HepG2 (cell line): ENCODE measurements around the gene SSBP4. TPM values are rescaled to one million over a fixed set of nuclear protein-coding genes. Genes with fewer than 3 reads are reported as not detected.

Experiments used
- ATAC-seq: fragments of 200-7000 bp; cut with Tn5 transposase; 3 replicates; pipeline ENCODE4 v1.9.1; 2020; ENCODE audit warnings: mild to moderate bottlenecking, moderate library complexity
- BruUV-seq: library from RNA; stranded (reverse); fragments of 400-500 nt; replicated peaks from 2 replicates; lab custom pipeline; 2021; lab: Mats Ljungman, UMichigan
- CTCF ChIA-PET: fragments of 300-600 bp; formaldehyde crosslinking; extraction: SDS; loops from one replicate; lab custom pipeline; 2021; ENCODE audit warnings: low total read pairs, inconsistent platforms, low intra/inter-chr PET ratio; lab: Yijun Ruan, JAX
- POLR2A ChIA-PET: fragments of 350-600 bp; sonication (Branson Sonifier 250); formaldehyde crosslinking; loops from one replicate; lab custom pipeline; 2020; ENCODE audit warnings: antibody characterized with exemption, inconsistent platforms; lab: Yijun Ruan, JAX
- DNase-seq: peaks from one replicate; pipeline ENCODE4 v3.0.0-alpha.2; 2015; ENCODE audit warnings: low spot score
- FAIRE-seq: peaks from 3 replicates; lab custom pipeline; 2011; peaks lifted over from hg19 to GRCh38; lab: Jason Lieb, UNC
- H2AFZ ChIP-seq: one replicate; pipeline ENCODE4 v1.6.1; 2011; ENCODE audit warnings: low read length, inconsistent platforms
- H3K27ac ChIP-seq: fragments of 300-600 bp; 3 replicates; pipeline ENCODE4 v1.8.0; 2011; ENCODE audit warnings: mixed run types, mild to moderate bottlenecking, mixed read lengths, low read length, inconsistent platforms; ENCODE audit not compliant: insufficient read depth; ENCODE audit errors: extremely low read length
- H3K27me3 ChIP-seq, 2 experiments: fragments of 200-600 bp in 1 of 2; 2 replicates in 1 of 2; 3 replicates in 1 of 2; pipeline versions ENCODE4 v1.6.0 to v1.8.0; 2011; ENCODE audit warnings: low read length in 2 of 2, mild to moderate bottlenecking in 2 of 2, moderate library complexity in 2 of 2, inconsistent platforms in 1 of 2; ENCODE audit not compliant: insufficient read depth in 2 of 2, control insufficient read depth in 1 of 2
- H3K36me3 ChIP-seq, 2 experiments: fragments of 200-600 bp in 1 of 2; replicated peaks in 1 of 2; 2 replicates in 1 of 2; 3 replicates in 1 of 2; pipeline versions ENCODE4 v1.5.1 to v1.8.0; 2011; ENCODE audit warnings: low read length in 2 of 2, inconsistent platforms in 1 of 2; ENCODE audit not compliant: insufficient read depth in 2 of 2, control insufficient read depth in 1 of 2
- H3K4me1 ChIP-seq: 2 replicates; pipeline ENCODE4 v1.5.1; 2012; ENCODE audit warnings: low read length, inconsistent platforms; ENCODE audit not compliant: insufficient read depth
- H3K4me2 ChIP-seq: 2 replicates; pipeline ENCODE4 v1.6.0; 2011; ENCODE audit warnings: low read depth, low read length, inconsistent platforms
- H3K4me3 ChIP-seq, 3 experiments: fragments of 200-600 bp in 1 of 3; sonication (generic), shearing (Covaris generic) in 1 of 3; replicated peaks in 1 of 3; 2 replicates each; pipeline ENCODE4 v1.5.1; 2011 to 2016; ENCODE audit warnings: low read length in 3 of 3, inconsistent platforms in 2 of 3, low read depth in 2 of 3, mild to moderate bottlenecking in 2 of 3, control low read depth in 1 of 3, mixed read lengths in 1 of 3; ENCODE audit not compliant: insufficient read depth in 1 of 3
- H3K79me2 ChIP-seq: one replicate; pipeline ENCODE4 v1.6.1; 2011; ENCODE audit warnings: low read length, inconsistent platforms; ENCODE audit not compliant: insufficient read depth
- H3K9ac ChIP-seq: 2 replicates; pipeline ENCODE4 v1.6.0; 2011; ENCODE audit warnings: mild to moderate bottlenecking, low read depth, low read length, inconsistent platforms; ENCODE audit not compliant: insufficient read depth
- H3K9me3 ChIP-seq: 2 replicates; pipeline ENCODE4 v1.5.1; 2012; ENCODE audit warnings: mild to moderate bottlenecking, low read length
- H4K20me1 ChIP-seq: 2 replicates; pipeline ENCODE4 v1.6.0; 2011; ENCODE audit warnings: inconsistent platforms, mild to moderate bottlenecking, low read length, moderate library complexity; ENCODE audit not compliant: insufficient read depth
- CENPT ChIP-seq: sonication (generic); formaldehyde crosslinking; IDR thresholded peaks from 2 replicates; pipeline ENCODE4 v1.8.0; 2022; ENCODE audit warnings: low read depth, mild to moderate bottlenecking, moderate library complexity, missing genetic modification reagents
- KLF15 ChIP-seq: sonication (generic); formaldehyde crosslinking; IDR thresholded peaks from 2 replicates; pipeline ENCODE4 v1.8.1; 2023; ENCODE audit warnings: borderline replicate concordance, mild to moderate bottlenecking, inconsistent platforms, missing genetic modification reagents, mixed read lengths
- MXD4 ChIP-seq: IDR thresholded peaks from 2 replicates; pipeline ENCODE4 v1.6.1; 2016; ENCODE audit warnings: mild to moderate bottlenecking, missing biosample characterization, missing genetic modification reagents
- NR3C1 ChIP-seq: sonication (generic); formaldehyde crosslinking; IDR thresholded peaks from 2 replicates; pipeline ENCODE4 v1.4.0; 2020; ENCODE audit warnings: missing genetic modification reagents
- ONECUT2 ChIP-seq: sonication (generic); formaldehyde crosslinking; IDR thresholded peaks from 2 replicates; pipeline ENCODE4 v1.4.0; 2020; ENCODE audit warnings: missing genetic modification reagents
- TMF1 ChIP-seq: sonication (generic); formaldehyde crosslinking; IDR thresholded peaks from 2 replicates; pipeline ENCODE4 v1.8.1; 2022; ENCODE audit warnings: low read depth, missing genetic modification reagents
- TOE1 ChIP-seq: sonication (generic); formaldehyde crosslinking; IDR thresholded peaks from 2 replicates; pipeline ENCODE4 v1.4.0; 2020; ENCODE audit warnings: mild to moderate bottlenecking, missing genetic modification reagents
- ZNF224 ChIP-seq: sonication (generic); formaldehyde crosslinking; IDR thresholded peaks from 2 replicates; pipeline ENCODE4 v1.5.0; 2020; ENCODE audit warnings: mild to moderate bottlenecking, missing genetic modification reagents
- ZNF292 ChIP-seq: sonication (generic); formaldehyde crosslinking; IDR thresholded peaks from 2 replicates; pipeline ENCODE4 v1.8.1; 2022; ENCODE audit warnings: mild to moderate bottlenecking, low read depth, missing genetic modification reagents, borderline replicate concordance
- ZNF570 ChIP-seq: sonication (generic); formaldehyde crosslinking; IDR thresholded peaks from 2 replicates; pipeline ENCODE4 v1.4.0; 2020; ENCODE audit warnings: mild to moderate bottlenecking, missing genetic modification reagents, borderline replicate concordance
- ZNF629 ChIP-seq: sonication (generic); formaldehyde crosslinking; conservative IDR thresholded peaks from 2 replicates; pipeline ENCODE4 v1.5.0; 2020; ENCODE audit warnings: missing genetic modification reagents
- WGBS: methylation state at CpG from one replicate; pipeline ENCODE4 v1.1.6; 2017; ENCODE audit warnings: low lambda C conversion rate; 5-methylcytosine and 5-hydroxymethylcytosine counted together
- in situ Hi-C: cut with HindIII; loops from 2 replicates; pipeline ENCODE4 v1.10.0; 2017; ENCODE audit warnings: low pct_unique_long_range_greater_than_20kb; ENCODE audit not compliant: extremely low pct_ligation_motif_present
- intact Hi-C: fragments of 100-400 bp; cut with micrococcal nuclease; formaldehyde crosslinking; loops from one replicate; pipeline ENCODE4 v1.10.0; 2022; ENCODE audit not compliant: unreplicated experiment
- polyA plus RNA-seq, 8 experiments: library from polyadenylated mRNA; depleted of rRNA in 3 of 8; stranded (reverse) in 7 of 8; unstranded in 1 of 8; fragments of >200 nt; fragmentation: Illumina TruSeq in 4 of 8; extraction: Trizol in 4 of 8; gene quantifications; 2 replicates each; pipeline versions ENCODE4 v1.2.1 to v1.2.3, GENCODE V29; 2011 to 2016; ENCODE audit warnings: low read depth in 4 of 8, missing spikeins in 1 of 8, mixed read lengths in 1 of 8; ENCODE audit not compliant: insufficient read depth in 1 of 8
- total RNA-seq, 5 experiments: library from RNA; depleted of rRNA; stranded (reverse); fragments of >200 nt; fragmentation: Illumina TruSeq; extraction: Trizol; gene quantifications; 2 replicates each; pipeline ENCODE4 v1.2.3, GENCODE V29; 2016; ENCODE audit warnings: low read depth in 1 of 5
- TF ChIP-seq, protein P1 (sequence below): sonication (generic); formaldehyde crosslinking; IDR thresholded peaks from 2 replicates; pipeline ENCODE4 v1.4.0; 2020; ENCODE audit warnings: missing genetic modification reagents
- TF ChIP-seq, protein P2 (sequence below): sonication (generic); formaldehyde crosslinking; IDR thresholded peaks from 2 replicates; pipeline ENCODE4 v1.8.1; 2023; ENCODE audit warnings: missing genetic modification reagents, inconsistent platforms, borderline replicate concordance
- TF ChIP-seq, protein P3 (sequence below): sonication (generic); formaldehyde crosslinking; IDR thresholded peaks from 2 replicates; pipeline ENCODE4 v1.8.0; 2022; ENCODE audit warnings: mild to moderate bottlenecking, missing genetic modification reagents, borderline replicate concordance
- TF ChIP-seq, protein P4 (sequence below): sonication (generic); formaldehyde crosslinking; IDR thresholded peaks from 2 replicates; pipeline ENCODE4 v1.8.1; 2023; ENCODE audit warnings: missing genetic modification reagents, mild to moderate bottlenecking, borderline replicate concordance
- TF ChIP-seq, protein P5 (sequence below): sonication (generic); formaldehyde crosslinking; IDR thresholded peaks from 2 replicates; pipeline ENCODE4 v1.9.0; 2021; ENCODE audit warnings: missing genetic modification reagents, borderline replicate concordance

SSBP4 gene
- total and polyA plus RNA-seq, 2 of the 13 experiments (the other 11 are each of a cell fraction or from before 2014, with no cell fraction given) = 20.8 to 39.5 TPM

DNA sequence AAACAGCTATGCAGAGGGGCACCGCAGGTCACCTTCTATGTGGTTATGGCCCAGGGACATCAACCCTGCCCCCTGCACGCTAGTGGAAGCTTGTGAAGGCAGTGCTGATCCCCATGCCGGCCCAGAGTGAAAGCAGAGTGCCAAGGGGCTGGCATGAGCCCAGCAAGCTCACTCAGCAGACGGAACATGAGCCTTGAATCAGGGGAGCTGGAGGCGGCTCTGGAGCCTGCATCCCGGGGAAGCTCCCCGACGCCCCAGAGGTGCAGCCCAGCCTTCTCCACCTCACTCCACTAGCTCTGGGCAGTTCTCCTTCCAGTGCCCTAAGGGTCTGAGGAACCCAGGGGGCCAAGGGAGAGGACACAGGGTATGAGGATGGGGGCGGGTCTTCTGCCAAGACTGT, 37.8 kb downstream of the SSBP4 start (continued):
- TF ChIP-seq, protein P1, sequence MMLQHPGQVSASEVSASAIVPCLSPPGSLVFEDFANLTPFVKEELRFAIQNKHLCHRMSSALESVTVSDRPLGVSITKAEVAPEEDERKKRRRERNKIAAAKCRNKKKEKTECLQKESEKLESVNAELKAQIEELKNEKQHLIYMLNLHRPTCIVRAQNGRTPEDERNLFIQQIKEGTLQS (CRISPR knock-in tag) = no peak
- TF ChIP-seq, protein P2, sequence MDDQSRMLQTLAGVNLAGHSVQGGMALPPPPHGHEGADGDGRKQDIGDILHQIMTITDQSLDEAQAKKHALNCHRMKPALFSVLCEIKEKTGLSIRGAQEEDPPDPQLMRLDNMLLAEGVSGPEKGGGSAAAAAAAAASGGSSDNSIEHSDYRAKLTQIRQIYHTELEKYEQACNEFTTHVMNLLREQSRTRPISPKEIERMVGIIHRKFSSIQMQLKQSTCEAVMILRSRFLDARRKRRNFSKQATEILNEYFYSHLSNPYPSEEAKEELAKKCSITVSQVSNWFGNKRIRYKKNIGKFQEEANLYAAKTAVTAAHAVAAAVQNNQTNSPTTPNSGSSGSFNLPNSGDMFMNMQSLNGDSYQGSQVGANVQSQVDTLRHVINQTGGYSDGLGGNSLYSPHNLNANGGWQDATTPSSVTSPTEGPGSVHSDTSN = no peak
- TF ChIP-seq CENPT (CRISPR knock-in tag) = no peak

DNA sequence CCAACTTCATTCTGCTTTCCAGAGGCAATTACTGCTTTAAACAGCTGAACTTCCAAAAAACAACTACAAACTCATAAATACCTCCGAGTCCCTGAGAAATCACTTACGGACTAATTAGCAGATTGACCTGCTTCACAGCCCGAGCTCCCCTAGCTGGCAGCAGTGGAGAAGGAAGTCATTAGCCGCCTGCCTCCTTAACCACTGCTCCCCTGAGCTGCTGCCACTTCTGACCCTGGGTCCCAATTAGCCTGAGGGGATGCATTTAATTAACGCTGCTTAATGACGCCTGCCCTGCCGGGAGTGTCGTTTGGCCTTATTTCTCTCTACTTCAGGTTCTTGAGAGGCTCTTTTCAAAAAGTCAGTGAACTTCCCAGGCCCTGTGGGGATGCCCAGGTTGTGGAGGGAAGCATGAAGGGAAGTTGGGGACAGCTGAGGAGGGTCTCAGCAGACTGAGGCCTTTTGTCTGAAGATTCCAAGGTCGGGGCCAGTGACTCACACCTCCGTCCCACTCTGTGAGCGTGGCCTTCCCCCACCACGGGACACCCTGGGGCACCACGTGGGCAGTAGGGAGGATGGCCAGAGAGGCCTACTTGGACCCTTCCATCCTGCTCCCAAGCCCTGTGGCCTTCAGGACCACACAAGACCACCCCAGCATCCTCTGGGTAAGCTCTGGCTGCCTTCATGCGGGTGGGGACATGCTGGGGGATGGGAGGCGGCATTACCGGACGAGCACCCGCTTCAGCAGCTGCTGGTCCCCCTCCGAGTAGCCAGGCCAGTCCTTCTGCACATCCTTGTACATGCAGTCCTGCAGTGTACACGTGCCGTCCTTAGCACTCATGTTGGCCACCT, 38.5 kb downstream of the SSBP4 start:
- intact Hi-C loops = no loop called here
- H3K4me3 ChIP-seq = no peak overlapping the region
- no peaks in the 10 kb centered on the region for H3K9me3 ChIP-seq
- WGBS = 95% methylated on average over 18 of the region's 21 CpGs
- no TSS peak for BruUV-seq
- CTCF ChIA-PET = no interaction called here
- peaks cover 27 to 56% of the 10 kb centered on the region in 2 experiments for H3K36me3 ChIP-seq
- no peak overlapping the region for H2AFZ ChIP-seq
- POLR2A ChIA-PET = no interaction called here
- H3K79me2 ChIP-seq = no peaks in the 10 kb centered on the region
- ATAC-seq (no peak), FAIRE-seq (no peak), DNase-seq (no peak)
- H3K27ac ChIP-seq = no peak overlapping the region
- no peaks in the 10 kb centered on the region; the same call in 1 of the 2 replicates for H4K20me1 ChIP-seq
- H3K9ac ChIP-seq = no peak overlapping the region
- in situ Hi-C loops = no loop called here
- H3K4me1 ChIP-seq = no peaks in the 10 kb centered on the region
- H3K4me2 ChIP-seq = no peak overlapping the region
- no peaks in the 10 kb centered on the region for H3K27me3 ChIP-seq
- TF ChIP-seq ZNF570 (CRISPR knock-in tag) = no peak
- TF ChIP-seq MXD4 = no peak
- no peak for TF ChIP-seq KLF15
- no peak for TF ChIP-seq NR3C1 (CRISPR knock-in tag)
- no peak for TF ChIP-seq ZNF224 (CRISPR knock-in tag)
- no peak for TF ChIP-seq TOE1
- TF ChIP-seq, protein P3, sequence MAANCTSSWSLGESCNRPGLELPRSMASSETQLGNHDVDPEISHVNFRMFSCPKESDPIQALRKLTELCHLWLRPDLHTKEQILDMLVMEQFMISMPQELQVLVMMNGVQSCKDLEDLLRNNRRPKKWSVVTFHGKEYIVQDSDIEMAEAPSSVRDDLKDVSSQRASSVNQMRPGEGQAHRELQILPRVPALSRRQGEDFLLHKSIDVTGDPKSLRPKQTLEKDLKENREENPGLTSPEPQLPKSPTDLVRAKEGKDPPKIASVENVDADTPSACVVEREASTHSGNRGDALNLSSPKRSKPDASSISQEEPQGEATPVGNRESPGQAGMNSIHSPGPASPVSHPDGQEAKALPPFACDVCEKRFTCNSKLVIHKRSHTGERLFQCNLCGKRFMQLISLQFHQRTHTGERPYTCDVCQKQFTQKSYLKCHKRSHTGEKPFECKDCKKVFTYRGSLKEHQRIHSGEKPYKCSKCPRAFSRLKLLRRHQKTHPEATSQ (CRISPR knock-in tag) = no peak
- no peak for TF ChIP-seq TMF1 (CRISPR knock-in tag)
- no peak for TF ChIP-seq ONECUT2
- TF ChIP-seq ZNF292 = no peak
- TF ChIP-seq, protein P4, sequence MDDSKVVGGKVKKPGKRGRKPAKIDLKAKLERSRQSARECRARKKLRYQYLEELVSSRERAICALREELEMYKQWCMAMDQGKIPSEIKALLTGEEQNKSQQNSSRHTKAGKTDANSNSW (CRISPR knock-in tag) = no peak
- no peak for TF ChIP-seq ZNF629 (CRISPR knock-in tag)
- TF ChIP-seq, protein P5, sequence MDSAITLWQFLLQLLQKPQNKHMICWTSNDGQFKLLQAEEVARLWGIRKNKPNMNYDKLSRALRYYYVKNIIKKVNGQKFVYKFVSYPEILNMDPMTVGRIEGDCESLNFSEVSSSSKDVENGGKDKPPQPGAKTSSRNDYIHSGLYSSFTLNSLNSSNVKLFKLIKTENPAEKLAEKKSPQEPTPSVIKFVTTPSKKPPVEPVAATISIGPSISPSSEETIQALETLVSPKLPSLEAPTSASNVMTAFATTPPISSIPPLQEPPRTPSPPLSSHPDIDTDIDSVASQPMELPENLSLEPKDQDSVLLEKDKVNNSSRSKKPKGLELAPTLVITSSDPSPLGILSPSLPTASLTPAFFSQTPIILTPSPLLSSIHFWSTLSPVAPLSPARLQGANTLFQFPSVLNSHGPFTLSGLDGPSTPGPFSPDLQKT = no peak
